Erythroblast (primary cell): ENCODE results near the gene FILIP1L.

ENCODE experiments used
- GATA1 ChIP-seq: IDR thresholded peaks from 2 replicates; pipeline ENCODE4 v1.6.1; 2011; ENCODE audit warnings: low read depth, mild to moderate bottlenecking, control low read depth, low read length, moderate library complexity
- POLR2A ChIP-seq: IDR thresholded peaks from 2 replicates; pipeline ENCODE4 v1.6.1; 2011; ENCODE audit warnings: mild to moderate bottlenecking, low read length

DNA sequence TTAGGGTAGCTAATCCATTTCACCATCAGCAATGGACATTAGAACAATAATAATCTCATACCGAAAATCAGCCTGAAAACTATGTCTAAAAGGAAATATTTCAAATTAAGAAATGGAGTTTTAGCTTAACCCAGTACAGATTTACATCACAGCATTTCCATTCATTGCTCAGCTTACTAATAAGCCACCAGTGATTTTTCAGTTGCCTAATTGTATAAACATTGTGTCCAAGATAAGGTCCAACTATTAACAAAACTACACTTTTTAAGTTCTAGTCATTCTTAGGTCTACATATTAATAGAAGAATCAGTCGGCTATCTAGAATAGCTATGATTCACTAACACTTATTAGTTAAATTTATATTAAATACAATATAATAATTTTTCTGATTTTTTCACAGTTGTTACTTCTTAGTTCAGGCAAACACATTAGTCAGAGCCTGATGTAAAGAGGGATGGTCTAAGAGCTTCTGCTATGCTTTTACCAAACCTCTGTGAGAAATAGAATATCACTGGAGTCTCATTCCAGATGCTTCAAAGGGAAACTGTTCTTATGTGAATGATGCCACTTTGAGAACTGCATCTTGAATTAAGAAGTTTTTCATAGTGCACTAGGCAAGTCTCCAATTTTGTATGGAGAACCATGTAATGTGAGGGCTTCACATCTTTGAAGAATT, 222.6 kb downstream of the FILIP1L start:
- TF ChIP-seq POLR2A (no peak), GATA1 (no peak)
